Eye (tissue), 1 donor: ENCODE measurements around the gene SOCS2.
"Not testable (repeated sequence)": the region's sequence is repeated elsewhere in the genome, so short reads cannot be mapped to it uniquely, and the experiment has no call there.

Source experiments
- DNase-seq: peaks from one replicate; pipeline ENCODE4 v3.0.0-alpha.2; 2015

The SOCS2 gene, protein sequence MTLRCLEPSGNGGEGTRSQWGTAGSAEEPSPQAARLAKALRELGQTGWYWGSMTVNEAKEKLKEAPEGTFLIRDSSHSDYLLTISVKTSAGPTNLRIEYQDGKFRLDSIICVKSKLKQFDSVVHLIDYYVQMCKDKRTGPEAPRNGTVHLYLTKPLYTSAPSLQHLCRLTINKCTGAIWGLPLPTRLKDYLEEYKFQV

DNA sequence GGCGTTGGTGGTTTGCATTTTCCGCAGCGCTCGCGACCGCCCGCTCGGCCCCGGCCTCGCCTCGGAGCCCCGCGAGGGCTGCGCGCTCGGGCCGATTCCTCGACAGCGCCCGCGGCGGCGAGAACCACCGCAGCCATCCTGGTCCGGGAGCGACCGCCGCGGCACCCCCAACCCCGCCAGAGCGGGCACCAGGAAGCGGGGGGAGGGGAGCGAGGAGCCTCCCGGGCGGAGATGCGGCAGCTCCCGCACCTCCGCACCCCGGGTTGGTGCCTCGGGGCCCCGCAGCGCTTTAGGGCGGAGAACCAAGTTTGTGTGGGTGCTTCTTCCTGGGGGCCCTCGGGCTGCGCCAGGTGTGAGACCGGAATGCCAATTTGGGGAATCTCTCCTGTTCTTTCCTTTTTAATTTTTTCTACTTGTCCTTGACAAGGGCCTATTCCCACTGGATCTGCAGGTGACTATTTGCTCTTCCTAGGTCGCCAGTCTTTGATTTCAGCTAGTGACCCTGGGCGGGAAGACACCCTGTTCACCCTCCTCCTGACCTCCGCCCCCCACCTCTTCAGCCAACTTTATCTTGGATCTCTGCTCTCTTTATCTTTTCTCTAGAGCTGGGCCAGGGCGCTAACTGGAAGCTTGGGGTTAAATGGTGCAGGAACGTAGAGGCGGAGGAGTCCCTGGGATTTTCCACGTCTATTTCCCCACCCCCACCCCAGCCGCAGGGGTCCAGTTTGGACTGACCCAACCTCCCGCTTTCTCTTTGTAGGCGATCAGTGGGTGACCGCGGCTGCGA lies at the start of gene SOCS2:
TSS of gene SOCS2 (plus strand) at position 751 of the 787 bp plus-strand sequence. CDS start 223 bp downstream, outside the sequence.
- DNase-seq, result peak; percentile 77

DNA sequence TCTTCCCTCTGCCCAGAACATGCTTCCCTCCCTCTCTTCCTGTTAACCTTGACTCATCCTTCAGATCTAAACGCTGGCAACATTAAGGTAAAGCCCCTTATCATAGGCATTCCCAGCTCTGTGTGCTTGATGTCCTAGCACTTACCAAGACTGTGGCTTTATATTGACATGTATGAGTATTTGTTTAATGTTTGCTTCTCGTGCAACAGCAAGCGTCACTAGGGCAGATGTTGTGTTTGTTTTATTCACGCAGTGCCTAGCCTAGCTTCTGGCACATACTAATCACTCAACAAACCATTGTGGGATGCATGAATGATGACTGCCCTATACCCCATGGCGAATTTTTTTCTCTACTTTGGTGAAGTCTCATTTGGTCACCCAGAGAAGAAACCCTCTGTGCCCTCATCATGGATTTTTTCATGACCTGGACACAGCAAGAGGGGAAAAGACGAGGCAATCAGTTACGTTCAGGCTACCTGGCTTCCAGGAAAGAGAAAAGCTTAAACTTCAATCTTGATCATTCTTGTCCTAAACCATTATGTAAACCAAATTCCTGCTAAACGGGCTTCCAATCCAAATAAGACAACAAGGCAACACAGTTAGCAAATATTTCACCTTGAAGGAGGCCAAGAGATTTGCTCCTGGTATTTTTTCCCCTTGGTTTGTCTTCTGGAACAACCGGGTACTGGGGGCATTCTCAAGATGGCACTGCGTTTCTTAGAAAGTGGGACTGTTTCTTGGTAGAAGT lies 47.9 kb upstream of the SOCS2 start:
- no peak for DNase-seq

DNA sequence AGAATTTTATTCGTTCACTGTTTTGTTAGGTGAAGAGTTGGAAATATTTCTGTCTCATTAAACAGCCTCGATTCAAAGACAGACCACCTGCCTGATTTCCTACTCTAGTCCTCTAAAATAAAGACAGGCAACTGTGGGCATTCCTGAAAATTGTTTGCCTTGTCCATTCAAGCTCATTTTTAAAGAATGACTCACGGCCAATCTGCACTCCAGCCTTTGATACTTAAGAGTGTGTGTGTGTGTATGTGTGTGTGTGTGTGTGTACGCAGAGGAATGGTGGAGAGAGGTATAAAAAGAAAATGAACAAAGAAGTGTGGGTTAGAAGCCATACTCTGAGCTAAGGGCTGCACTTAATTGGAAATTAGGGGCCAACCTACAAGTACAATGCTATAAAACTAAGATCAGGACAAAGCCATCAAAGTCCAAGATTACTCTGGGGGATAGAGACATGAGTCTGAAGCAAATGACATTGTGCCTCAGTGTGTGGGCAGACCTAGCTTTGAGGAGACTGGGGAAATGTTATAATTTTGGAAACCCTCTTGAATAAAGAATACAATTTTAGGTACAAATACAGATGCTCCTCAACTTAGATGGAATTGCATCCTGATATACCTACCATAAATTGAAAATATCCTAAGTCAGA lies 45.6 kb upstream of the SOCS2 start:
- DNase-seq, result no peak

DNA sequence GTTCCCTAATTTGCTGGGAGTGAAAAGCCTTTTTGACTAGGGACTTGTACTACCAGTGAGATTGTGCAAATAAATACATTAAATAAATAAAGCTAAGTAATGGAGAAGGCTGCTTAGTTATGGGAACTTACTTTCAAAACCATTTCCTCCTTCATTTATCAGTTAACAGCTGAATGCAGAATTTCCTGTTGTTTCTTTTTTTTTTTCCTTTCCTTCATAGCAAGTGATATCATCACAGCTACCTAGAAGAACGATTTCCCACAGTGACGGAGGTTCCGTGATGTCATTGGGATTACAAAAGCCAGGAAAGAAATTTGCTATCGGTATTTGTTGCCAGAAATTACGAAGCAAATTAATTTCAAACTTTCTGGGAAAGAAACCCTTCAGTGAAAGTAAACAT lies 42.1 kb upstream of the SOCS2 start:
- DNase-seq, result no peak

DNA sequence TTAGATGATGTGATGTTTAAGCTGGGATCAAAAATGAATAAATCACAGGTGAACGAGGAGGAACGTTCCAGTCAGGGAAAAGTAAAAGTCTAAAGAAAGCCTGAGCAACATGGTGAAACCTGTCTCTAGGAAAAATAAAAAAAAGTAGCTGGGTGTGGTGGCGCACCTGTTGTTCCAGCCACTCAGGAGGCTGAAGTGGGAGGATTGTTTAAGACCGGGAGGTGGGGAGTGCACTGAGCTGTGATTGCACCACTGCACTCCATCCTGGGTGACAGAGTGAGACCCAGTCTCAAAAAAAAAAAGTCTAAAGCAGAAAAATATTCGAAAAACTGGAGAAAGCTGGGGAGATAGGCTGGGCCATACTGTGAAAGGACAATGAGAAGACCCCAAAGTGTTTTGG lies 39.2 kb upstream of the SOCS2 start:
- no peak for DNase-seq

DNA sequence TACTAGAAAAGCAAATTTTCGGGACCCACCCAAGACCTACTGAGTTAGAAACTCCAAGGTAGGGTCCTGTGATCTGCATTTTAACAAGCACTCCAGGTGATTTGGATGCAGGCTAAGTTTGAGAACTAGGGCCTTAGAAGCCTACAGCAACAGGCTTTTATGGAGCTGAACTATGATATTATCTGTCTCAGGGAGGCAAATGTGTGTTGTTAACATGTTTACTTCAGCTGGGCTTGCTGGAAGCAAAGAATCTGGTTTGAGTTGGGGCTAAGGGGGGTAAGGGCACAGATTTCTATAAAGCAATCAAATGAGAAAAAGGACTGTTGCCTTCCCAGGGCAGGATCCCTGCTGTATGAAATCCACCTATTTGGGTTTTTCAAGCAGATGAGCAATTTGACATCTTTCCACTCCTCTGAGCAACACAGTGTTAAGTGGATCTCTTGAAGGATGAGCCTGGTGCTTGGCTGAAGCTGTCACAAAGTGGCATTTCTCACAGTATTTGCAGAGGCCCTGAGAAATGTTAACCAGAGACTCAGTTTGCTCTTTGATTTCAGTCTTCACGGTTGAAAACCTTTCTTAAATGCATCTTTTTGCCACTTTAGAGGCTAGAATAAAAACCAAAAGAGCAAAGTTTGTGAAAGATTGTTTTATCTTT lies 36.2 kb upstream of the SOCS2 start:
- peak; percentile 53 for DNase-seq

DNA sequence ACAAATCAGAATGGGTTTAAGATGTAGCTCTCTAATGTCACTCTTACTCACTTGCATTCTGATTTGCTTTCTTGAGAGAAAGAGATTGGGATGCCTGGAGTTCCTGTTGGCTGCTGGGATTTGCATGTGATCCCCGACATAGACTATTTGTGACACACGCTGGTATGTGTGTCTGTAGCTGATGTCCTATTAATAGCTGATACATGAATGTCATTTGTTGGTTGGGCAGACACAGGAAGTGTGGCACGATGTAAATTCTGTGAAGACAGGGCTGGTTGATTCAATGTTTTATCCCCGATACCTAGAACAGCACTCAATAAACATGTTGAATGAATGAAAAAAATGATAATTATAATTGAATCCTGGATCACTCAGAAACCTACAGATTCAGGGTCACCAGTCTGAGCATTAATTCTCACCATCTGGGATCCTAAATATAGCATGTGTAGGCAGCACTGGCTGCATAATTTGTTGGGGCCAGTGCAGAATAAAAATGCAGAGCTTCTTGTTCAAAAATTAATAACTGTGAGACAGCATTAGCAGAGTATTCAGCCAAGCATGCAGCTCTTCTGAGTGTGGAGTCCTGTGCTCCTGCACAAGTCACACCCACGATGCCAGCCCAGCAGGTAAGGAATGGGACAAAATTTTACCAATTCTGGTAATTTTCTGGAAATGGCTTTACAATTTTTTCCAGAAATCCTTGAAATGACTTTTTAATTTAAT lies 35.5 kb upstream of the SOCS2 start:
- peak; percentile 53 for DNase-seq

DNA sequence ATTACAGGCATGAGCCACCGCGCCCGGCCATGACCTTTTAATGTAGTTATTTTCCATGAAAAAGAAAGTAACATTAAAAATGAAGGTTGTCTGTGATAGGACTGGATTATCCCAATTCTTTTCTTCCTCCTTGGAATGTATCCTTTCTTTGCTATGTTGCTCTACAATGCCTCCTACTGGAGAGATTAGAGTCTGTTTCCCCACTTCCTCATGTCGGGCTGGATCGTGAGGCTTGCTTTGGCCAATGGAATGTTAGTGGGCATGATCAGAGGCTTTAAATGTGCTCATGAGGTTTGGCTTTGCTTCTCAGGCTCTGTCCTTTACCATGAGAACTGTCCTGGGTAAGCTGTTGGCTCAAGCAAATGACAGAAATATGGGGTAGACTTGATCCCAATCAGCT lies 34.7 kb upstream of the SOCS2 start:
- DNase-seq, result no peak

DNA sequence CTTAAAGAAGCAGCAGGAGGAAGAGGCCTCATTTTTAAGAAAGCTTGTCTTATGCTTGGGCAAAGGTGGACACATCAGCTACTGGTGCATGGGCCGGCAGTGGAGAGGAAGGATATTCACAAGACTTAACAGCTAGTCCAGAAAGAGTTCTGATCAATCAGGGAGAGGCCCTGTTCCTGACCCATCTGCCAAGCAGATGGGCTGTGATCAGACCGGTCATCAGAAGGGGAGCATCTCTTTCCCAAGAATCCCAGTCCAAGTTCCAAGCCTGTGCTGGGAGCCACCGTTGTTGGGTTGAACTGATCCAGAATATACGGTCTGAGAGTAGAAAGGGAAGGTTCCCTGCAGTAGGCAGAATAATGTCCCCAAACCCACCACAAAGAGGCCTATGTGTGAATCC lies 32.7 kb upstream of the SOCS2 start:
- no peak for DNase-seq

DNA sequence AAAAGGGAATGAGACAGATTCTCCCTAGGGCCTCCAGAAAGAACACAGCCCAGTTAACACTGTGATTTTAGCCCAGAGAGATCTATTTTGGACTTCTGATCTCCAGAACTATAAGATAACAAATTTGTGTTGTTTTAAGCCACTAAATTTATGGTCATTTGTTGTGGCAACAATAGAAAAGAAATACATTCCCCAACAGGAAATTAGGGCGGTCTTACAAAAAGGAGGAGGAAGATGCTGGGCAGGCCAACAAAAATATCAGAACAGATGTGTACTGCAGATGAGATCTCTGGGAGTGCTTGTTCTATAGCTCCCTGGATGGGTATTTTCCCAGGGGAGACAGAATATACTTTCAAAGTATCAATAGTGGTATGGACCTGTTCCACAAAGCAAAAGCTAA lies 32.0 kb upstream of the SOCS2 start:
- no peak for DNase-seq

DNA sequence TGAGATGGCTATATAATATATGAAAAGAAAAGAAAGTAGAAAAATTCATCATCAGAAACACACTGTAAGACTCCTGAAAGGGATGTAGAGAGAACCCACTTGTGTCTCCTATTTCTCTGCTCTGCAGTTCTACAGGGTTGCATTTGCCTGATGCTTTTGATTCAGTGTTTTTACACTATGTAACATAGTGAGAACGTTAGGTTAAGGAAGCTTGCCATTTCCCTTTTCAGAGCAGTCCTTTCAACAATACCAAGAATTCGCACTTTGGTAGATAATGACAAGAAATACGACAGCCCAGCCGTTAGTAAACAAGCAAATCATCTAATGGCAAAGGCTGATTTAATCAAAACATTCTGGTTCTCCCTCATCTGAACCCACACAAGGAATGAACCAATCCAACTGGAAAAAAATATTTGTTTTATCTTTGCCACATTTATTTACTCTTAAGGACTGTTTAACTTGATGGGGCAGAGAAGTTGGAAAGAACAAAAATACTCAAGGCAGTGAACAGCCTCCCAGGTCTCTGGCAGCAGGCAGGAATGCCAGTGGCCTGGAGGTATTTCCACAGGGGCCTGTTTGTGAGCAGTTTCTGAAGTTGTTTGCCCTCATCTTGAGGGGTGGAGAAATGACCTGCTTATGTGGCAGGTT lies 30.8 kb upstream of the SOCS2 start:
- DNase-seq, result no peak

DNA sequence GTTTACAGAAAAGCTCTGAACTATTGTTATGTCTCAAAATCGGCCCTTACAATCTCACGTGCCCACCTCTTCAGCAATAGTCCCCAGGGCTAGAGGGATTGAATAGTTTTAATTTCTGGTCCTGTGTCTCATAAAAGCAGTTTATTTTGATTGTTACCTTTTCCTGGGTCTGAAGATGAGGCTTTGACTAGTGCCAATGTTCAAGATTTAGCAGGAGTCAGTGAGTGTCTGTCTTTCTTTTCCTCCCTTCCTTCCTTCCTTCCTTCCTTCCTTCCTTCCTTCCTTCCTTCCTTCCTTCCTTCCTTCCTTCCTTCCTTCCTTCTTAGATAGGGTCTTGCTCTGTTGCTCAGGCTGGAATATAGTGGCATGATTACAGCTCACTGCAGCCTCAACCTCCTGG lies 24.7 kb upstream of the SOCS2 start:
- no peak for DNase-seq

DNA sequence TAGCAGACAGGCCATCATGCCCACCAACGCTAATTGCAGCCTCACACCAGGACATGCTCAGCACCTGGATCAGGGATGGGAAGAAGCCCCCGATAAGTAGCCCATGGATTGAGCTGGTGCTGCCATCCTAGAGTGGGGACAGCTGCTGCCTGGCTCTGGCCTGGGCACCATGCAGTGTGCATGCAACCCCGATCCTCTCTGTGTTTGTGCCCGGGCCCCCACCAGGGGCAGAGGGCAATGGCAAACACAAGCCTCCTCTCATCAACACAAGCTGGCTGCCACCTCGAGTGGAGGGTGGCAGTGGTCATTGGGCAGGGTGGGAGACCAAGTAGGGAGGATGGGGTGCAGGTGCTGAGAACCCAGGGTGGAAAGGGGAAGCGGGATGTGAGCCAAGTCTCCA lies 23.3 kb upstream of the SOCS2 start:
- no peak for DNase-seq

DNA sequence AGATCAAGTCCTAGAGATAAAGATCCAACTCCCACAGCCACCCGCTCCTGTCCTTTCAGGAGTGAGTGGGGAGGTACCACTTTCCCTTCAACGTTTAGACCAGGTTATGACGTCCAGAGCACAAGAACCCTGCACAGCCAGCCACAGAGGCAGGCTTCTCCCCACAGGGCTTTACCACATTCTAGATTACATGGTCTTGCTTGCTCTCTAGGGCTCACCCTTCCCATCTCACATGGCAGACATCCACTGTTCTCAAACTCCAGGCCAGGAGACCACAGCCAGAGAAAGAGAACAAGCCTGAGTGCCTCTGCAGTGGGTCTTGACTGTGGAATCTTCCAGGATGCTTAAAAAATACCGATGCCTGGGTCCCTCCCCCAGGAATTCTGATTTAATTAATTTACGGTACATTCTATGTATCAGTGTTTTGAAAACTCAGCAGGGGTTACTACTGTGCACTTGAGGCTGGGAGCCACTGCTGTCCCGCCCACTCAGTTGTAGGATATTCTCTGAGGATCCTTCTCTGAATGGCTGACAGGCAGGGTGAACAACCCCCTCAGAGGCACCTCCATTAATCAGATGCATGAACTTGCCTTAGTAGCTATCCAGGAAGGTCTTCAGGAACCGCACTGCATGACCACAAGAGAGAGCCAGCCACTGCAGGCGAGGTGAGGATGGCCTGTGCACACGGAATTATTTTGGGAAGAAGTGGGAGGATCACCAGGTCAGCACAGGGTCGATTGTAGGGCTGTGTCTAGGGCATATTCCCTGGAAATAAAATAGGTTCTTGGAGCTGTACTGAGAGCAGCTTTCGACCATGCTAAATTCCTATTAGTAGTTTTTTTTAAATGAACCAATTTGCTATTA lies 21.5 kb upstream of the SOCS2 start:
- DNase-seq, result no peak

DNA sequence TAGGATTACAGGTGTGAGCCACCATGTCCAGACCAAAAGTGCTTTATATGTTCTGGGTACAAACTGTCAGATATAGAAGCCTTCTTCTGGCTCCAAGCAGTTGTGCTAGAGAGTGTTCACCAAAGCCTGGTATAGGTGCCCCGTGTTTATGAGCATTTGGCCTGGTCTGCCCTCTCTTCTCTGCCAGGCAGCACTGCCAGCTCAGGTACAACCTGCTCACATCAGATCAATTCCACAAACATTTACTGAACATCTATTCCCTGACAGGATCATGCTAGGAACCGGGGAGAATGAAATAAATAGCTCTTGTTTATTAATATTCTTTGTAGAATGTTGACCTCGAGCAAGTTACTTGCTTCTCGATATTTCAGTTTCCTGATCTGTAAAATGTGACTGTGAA lies 20.0 kb upstream of the SOCS2 start:
- no peak for DNase-seq

DNA sequence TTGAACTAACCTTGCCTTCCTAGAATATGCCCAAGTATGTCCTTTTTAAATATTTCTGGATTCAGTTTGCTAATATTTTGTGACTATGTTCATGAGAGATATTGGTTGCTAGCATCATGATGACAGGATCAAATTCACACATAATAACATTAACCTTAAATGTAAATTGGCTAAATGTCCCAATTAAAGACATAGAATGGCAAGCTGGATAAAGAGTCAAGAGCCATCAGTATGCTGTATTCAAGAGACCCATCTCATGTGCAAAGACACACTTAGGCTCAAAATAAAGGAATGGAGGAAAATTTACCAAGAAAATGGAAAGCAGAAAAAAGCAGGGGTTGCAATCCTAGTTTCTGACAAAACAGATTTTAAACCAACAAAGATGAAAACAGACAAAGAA lies 14.6 kb upstream of the SOCS2 start:
- DNase-seq, result not testable (repeated sequence)

DNA sequence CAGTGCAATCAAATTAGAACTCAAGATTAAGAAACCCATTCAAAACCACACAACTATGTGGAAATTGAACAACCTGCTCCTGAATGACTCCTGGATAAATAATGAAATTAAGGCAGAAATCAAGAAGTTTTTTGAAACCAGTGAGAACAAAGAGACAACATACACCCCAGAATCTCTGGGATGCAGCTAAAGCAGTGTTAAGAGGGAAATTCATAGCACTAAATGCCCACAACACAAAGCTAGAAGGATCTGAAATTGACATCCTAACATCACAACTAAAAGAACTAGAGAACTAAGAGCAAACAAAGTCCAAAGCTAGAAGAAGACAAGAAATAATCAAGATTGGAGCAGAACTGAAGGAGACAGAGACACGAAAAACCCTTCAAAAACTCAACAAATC lies 13.8 kb upstream of the SOCS2 start:
- DNase-seq, result not testable (repeated sequence)

DNA sequence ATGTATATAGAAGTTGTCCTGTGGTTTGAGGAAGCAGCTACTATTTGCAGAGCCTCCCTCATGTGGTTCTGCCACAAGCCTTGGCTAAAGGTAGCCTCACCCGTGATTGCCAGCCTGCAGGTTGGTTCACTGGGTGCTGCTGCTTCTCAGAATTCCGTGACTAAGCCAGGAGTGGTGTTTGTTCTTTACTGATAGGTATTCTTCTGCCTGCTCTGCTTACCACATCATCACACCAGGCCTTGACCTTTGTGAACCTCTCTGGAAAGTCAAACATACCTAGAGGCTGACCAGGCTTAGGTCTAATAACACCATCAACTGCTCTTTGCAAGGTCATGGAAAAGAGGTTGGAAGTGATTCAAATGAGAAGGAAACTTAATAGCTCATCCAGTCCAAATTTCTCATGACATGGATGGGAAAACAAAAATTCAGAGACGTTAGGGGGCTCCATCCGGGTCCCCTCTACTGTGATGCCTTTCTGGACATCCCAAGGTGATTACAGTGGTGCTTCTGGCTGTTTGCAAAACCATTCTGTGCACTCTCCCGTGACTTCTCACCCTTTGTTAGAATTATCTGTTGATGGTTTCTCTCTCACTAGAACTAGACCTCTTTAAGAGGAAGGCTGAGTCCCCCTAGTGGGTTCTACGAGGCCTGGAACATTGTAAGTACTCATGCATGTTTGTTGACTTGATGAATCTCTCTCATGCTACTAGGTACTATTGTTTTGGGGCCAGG lies 8.5 kb upstream of the SOCS2 start:
- no peak for DNase-seq

DNA sequence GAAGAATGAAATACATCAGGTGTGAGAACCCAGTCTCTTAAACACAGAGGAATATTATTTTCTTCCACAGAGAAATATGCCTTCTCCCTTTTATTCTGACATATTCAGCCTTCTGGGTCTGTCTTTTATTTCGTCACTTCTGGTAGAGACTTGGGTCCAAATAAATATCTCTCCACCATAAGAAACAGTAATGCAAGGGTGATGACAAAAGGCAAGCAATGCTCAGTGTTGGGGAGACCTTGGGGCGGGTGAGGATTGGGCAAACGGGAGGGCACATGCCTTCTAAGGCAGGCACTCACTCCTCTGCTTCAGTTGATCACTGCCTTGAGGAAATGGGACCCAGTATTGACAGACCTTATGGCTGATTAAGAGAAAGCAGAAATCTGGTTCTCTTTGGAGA lies 6.7 kb upstream of the SOCS2 start:
- DNase-seq, result no peak

DNA sequence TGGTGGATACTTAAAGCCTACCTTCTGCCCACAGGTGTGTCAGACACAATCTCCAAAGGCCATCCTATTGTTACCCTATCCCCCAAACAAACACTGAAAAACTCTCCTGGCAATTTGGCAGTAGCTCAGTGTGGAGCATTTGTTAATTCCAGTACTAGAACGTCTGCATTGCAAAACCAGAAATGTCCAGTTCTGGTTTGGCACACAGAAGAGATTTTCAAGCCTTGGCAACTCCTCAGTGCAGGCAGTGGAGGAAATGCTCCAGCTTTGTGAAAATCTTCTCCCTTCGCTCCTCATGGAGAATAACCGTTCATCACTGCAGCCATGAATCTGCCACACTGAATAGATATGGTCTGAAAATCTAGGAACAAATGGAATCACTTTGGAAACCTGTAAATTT lies 5.3 kb upstream of the SOCS2 start:
- DNase-seq, result no peak
